ENCODE data around the gene WNT8A.

The WNT8A gene

GRCh38 chr5:138092301-138092700 lies 8.5 kb downstream of the WNT8A start:
- DNase-seq: no peak

- no peak for DNase-seq
Observed at GRCh38 chr5:138093036-138093435, 9.2 kb downstream of the WNT8A start.

GRCh38 chr5:138095100-138095907 lies 11.5 kb downstream of the WNT8A start:
- no peak for DNase-seq

GRCh38 chr5:138096363-138096762 lies 12.5 kb downstream of the WNT8A start:
- DNase-seq: no peak

GRCh38 chr5:138096997-138097828 lies 13.4 kb downstream of the WNT8A start:
- DNase-seq: no peak

GRCh38 chr5:138102454-138103318 lies 18.9 kb downstream of the WNT8A start:
- DNase-seq: no peak

GRCh38 chr5:138103319-138103637 lies 19.4 kb downstream of the WNT8A start:
- no peak for DNase-seq

GRCh38 chr5:138105709-138106108 lies 21.9 kb downstream of the WNT8A start:
- DNase-seq: no peak

GRCh38 chr5:138107213-138107612 lies 23.4 kb downstream of the WNT8A start:
- no peak for DNase-seq

GRCh38 chr5:138109463-138110265 lies 25.8 kb downstream of the WNT8A start:
- no peak for DNase-seq

- no peak for DNase-seq
Observed at GRCh38 chr5:138110266-138110963, 26.6 kb downstream of the WNT8A start.

- no peak for DNase-seq
Observed at GRCh38 chr5:138111181-138111580, 27.3 kb downstream of the WNT8A start.

GRCh38 chr5:138111937-138112336 lies 28.1 kb downstream of the WNT8A start:
- DNase-seq: no peak

GRCh38 chr5:138115254-138115653 lies 31.4 kb downstream of the WNT8A start:
- no peak for DNase-seq

GRCh38 chr5:138128334-138128733 lies 44.5 kb downstream of the WNT8A start:
- DNase-seq: no peak

- no peak for DNase-seq
Observed at GRCh38 chr5:138129347-138129746, 45.5 kb downstream of the WNT8A start.

- no peak for DNase-seq
Observed at GRCh38 chr5:138132543-138132942, 48.7 kb downstream of the WNT8A start.

GRCh38 chr5:138138949-138139780 lies 55.3 kb downstream of the WNT8A start, which contains the start of gene NME5:
TSS of gene NME5 (minus strand) at chr5:138139428. CDS start at chr5:138138780, 648 bp downstream.
- no peak for DNase-seq

- no peak for DNase-seq
Observed at GRCh38 chr5:138139781-138140090, 55.9 kb downstream of the WNT8A start.

GRCh38 chr5:138140268-138140667 lies 56.4 kb downstream of the WNT8A start:
- no peak for DNase-seq
